HepG2 (cell line): Measurements from ENCODE around the gene NEURL2. TPM values are rescaled to one million over a fixed set of nuclear protein-coding genes. Genes with fewer than 3 reads are reported as not detected.

Experiments
- FOXK1 ChIP-seq: sonication (generic); formaldehyde crosslinking; IDR thresholded peaks from 2 replicates; pipeline ENCODE4 v1.4.0; 2020; ENCODE audit warnings: low read depth, missing genetic modification reagents, borderline replicate concordance
- PAF1 ChIP-seq: IDR thresholded peaks from 2 replicates; pipeline ENCODE4 v1.6.1; 2016; ENCODE audit warnings: missing genetic modification reagents, missing compliant biosample characterization
- RAD21 ChIP-seq: fragments of 450-650 bp; formaldehyde crosslinking; IDR thresholded peaks from 2 replicates; pipeline ENCODE4 v1.5.0; 2020; ENCODE audit warnings: mild to moderate bottlenecking
- SPEN ChIP-seq: sonication (generic); formaldehyde crosslinking; IDR thresholded peaks from 2 replicates; pipeline ENCODE4 v1.5.1; 2020; ENCODE audit warnings: low read depth, mild to moderate bottlenecking, missing genetic modification reagents
- SSRP1 ChIP-seq: IDR thresholded peaks from 2 replicates; pipeline ENCODE4 v1.6.1; 2016; ENCODE audit warnings: control low read depth
- WIZ ChIP-seq: sonication (generic); formaldehyde crosslinking; IDR thresholded peaks from 2 replicates; pipeline ENCODE4 v1.5.1; 2020; ENCODE audit warnings: mild to moderate bottlenecking, missing genetic modification reagents
- ZBTB7A ChIP-seq: sonication (generic); formaldehyde crosslinking; IDR thresholded peaks from 2 replicates; pipeline ENCODE4 v1.8.0; 2022; ENCODE audit warnings: mild to moderate bottlenecking, missing genetic modification reagents
- ZNF34 ChIP-seq: sonication (generic); formaldehyde crosslinking; IDR thresholded peaks from 2 replicates; pipeline ENCODE4 v1.4.0; 2020; ENCODE audit warnings: mild to moderate bottlenecking, missing genetic modification reagents, borderline replicate concordance
- ZNF350 ChIP-seq: sonication (generic); formaldehyde crosslinking; IDR thresholded peaks from 2 replicates; pipeline ENCODE4 v1.4.0; 2020; ENCODE audit warnings: mild to moderate bottlenecking, low read depth, missing genetic modification reagents, borderline replicate concordance
- ZNF501 ChIP-seq: sonication (generic); formaldehyde crosslinking; IDR thresholded peaks from 2 replicates; pipeline ENCODE4 v1.5.1; 2020; ENCODE audit warnings: mild to moderate bottlenecking, moderate library complexity, missing genetic modification reagents
- ZNF776 ChIP-seq: sonication (generic); formaldehyde crosslinking; IDR thresholded peaks from 2 replicates; pipeline ENCODE4 v1.4.0; 2020; ENCODE audit warnings: mild to moderate bottlenecking, missing genetic modification reagents
- polyA plus RNA-seq, 8 experiments: library from polyadenylated mRNA; depleted of rRNA in 3 of 8; stranded (reverse) in 7 of 8; unstranded in 1 of 8; fragments of >200 nt; fragmentation: Illumina TruSeq in 4 of 8; extraction: Trizol in 4 of 8; gene quantifications; 2 replicates each; pipeline versions ENCODE4 v1.2.1 to v1.2.3, GENCODE V29; 2011 to 2016; ENCODE audit warnings: low read depth in 4 of 8, missing spikeins in 1 of 8, mixed read lengths in 1 of 8; ENCODE audit not compliant: insufficient read depth in 1 of 8
- total RNA-seq, 5 experiments: library from RNA; depleted of rRNA; stranded (reverse); fragments of >200 nt; fragmentation: Illumina TruSeq; extraction: Trizol; gene quantifications; 2 replicates each; pipeline ENCODE4 v1.2.3, GENCODE V29; 2016; ENCODE audit warnings: low read depth in 1 of 5
- TF ChIP-seq, protein P1 (sequence below): IDR thresholded peaks from 2 replicates; pipeline ENCODE4 v1.6.1; 2012; ENCODE audit warnings: low read length, improper control_type of control experiment
- TF ChIP-seq, protein P2 (sequence below): IDR thresholded peaks from 2 replicates; pipeline ENCODE4 v1.6.1; 2016; ENCODE audit warnings: mild to moderate bottlenecking, missing biosample characterization, missing genetic modification reagents
- TF ChIP-seq, protein P3 (sequence below): sonication (generic); formaldehyde crosslinking; IDR thresholded peaks from 2 replicates; pipeline ENCODE4 v1.5.0; 2020; ENCODE audit warnings: missing genetic modification reagents
- TF ChIP-seq, protein P4 (sequence below): sonication (generic); formaldehyde crosslinking; IDR thresholded peaks from 2 replicates; pipeline ENCODE4 v1.5.1; 2020; ENCODE audit warnings: mild to moderate bottlenecking, missing genetic modification reagents, moderate library complexity
- TF ChIP-seq, protein P5 (sequence below): sonication (generic); formaldehyde crosslinking; IDR thresholded peaks from 2 replicates; pipeline ENCODE4 v1.4.0; 2020; ENCODE audit warnings: missing genetic modification reagents, low read depth, mild to moderate bottlenecking, borderline replicate concordance
- TF ChIP-seq, protein P6 (sequence below): sonication (generic); formaldehyde crosslinking; IDR thresholded peaks from 2 replicates; pipeline ENCODE4 v1.4.0; 2020; ENCODE audit warnings: missing genetic modification reagents

NEURL2 gene
- total and polyA plus RNA-seq, 2 of the 13 experiments (the other 11 are each of a cell fraction or from before 2014, with no cell fraction given): 7.2 to 9.7 TPM

DNA sequence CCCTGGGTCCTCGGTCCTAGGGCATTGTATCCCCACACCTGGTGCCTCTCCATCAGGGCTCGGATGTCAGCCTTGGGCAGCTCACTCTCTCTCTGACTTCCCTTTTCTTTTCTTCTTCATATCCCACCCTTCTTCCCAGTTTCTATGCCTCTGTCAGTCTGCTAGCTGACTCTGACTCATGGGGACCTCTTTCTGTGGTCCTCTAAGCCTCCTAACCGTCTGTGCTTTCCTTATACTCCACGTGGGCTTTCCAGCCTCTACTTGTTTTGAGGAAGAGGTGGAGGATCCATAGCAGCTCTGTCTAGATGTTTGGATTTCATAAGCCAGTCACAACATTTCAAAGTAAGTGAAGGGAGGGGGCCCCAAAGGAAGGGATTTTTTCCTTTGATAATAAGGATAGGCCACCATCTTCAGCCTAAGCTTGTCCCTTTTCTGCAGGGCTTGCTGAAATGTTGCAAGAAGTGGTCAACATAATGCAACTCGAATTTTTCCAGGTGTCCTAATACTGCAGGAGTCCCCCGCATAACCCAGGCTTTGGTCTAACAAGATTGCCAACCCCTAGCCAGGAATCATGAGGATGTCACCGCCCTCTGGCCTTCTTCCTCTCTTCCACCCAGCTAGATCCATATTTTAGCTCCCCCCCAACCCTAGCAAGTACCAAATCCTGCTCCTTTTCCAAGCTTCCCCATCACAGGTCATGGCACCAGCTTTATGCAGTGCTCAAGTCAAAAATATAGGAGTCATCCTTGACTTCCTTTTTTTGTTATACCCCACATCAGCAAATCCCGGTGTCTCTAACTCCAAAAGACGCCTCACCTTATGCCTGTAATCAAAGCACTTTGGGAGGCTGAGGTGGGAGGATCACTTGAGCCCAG is 29.7 kb upstream of the NEURL2 start (continued):
- TF ChIP-seq, protein P1, sequence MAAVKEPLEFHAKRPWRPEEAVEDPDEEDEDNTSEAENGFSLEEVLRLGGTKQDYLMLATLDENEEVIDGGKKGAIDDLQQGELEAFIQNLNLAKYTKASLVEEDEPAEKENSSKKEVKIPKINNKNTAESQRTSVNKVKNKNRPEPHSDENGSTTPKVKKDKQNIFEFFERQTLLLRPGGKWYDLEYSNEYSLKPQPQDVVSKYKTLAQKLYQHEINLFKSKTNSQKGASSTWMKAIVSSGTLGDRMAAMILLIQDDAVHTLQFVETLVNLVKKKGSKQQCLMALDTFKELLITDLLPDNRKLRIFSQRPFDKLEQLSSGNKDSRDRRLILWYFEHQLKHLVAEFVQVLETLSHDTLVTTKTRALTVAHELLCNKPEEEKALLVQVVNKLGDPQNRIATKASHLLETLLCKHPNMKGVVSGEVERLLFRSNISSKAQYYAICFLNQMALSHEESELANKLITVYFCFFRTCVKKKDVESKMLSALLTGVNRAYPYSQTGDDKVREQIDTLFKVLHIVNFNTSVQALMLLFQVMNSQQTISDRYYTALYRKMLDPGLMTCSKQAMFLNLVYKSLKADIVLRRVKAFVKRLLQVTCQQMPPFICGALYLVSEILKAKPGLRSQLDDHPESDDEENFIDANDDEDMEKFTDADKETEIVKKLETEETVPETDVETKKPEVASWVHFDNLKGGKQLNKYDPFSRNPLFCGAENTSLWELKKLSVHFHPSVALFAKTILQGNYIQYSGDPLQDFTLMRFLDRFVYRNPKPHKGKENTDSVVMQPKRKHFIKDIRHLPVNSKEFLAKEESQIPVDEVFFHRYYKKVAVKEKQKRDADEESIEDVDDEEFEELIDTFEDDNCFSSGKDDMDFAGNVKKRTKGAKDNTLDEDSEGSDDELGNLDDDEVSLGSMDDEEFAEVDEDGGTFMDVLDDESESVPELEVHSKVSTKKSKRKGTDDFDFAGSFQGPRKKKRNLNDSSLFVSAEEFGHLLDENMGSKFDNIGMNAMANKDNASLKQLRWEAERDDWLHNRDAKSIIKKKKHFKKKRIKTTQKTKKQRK: no peak
- TF ChIP-seq ZNF776 (CRISPR knock-in tag) (no peak), ZBTB7A (CRISPR knock-in tag) (no peak), ZNF501 (CRISPR knock-in tag) (peak; percentile 53; the same call in 1 of the 2 replicates), RAD21 (CRISPR knock-in tag) (no peak), FOXK1 (CRISPR knock-in tag) (peak; percentile 34; the same call in 1 of the 2 replicates), SSRP1 (CRISPR knock-in tag) (no peak), PAF1 (CRISPR knock-in tag) (no peak), WIZ (CRISPR knock-in tag) (no peak), ZNF34 (no peak), ZNF350 (CRISPR knock-in tag) (no peak), SPEN (peak; percentile 70; the same call in 1 of the 2 replicates)
- TF ChIP-seq, protein P2, sequence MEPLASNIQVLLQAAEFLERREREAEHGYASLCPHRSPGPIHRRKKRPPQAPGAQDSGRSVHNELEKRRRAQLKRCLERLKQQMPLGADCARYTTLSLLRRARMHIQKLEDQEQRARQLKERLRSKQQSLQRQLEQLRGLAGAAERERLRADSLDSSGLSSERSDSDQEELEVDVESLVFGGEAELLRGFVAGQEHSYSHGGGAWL (CRISPR knock-in tag): no peak
- TF ChIP-seq, protein P3, sequence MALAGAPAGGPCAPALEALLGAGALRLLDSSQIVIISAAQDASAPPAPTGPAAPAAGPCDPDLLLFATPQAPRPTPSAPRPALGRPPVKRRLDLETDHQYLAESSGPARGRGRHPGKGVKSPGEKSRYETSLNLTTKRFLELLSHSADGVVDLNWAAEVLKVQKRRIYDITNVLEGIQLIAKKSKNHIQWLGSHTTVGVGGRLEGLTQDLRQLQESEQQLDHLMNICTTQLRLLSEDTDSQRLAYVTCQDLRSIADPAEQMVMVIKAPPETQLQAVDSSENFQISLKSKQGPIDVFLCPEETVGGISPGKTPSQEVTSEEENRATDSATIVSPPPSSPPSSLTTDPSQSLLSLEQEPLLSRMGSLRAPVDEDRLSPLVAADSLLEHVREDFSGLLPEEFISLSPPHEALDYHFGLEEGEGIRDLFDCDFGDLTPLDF: peak; percentile 50; the same call in 1 of the 2 replicates
- TF ChIP-seq, protein P4, sequence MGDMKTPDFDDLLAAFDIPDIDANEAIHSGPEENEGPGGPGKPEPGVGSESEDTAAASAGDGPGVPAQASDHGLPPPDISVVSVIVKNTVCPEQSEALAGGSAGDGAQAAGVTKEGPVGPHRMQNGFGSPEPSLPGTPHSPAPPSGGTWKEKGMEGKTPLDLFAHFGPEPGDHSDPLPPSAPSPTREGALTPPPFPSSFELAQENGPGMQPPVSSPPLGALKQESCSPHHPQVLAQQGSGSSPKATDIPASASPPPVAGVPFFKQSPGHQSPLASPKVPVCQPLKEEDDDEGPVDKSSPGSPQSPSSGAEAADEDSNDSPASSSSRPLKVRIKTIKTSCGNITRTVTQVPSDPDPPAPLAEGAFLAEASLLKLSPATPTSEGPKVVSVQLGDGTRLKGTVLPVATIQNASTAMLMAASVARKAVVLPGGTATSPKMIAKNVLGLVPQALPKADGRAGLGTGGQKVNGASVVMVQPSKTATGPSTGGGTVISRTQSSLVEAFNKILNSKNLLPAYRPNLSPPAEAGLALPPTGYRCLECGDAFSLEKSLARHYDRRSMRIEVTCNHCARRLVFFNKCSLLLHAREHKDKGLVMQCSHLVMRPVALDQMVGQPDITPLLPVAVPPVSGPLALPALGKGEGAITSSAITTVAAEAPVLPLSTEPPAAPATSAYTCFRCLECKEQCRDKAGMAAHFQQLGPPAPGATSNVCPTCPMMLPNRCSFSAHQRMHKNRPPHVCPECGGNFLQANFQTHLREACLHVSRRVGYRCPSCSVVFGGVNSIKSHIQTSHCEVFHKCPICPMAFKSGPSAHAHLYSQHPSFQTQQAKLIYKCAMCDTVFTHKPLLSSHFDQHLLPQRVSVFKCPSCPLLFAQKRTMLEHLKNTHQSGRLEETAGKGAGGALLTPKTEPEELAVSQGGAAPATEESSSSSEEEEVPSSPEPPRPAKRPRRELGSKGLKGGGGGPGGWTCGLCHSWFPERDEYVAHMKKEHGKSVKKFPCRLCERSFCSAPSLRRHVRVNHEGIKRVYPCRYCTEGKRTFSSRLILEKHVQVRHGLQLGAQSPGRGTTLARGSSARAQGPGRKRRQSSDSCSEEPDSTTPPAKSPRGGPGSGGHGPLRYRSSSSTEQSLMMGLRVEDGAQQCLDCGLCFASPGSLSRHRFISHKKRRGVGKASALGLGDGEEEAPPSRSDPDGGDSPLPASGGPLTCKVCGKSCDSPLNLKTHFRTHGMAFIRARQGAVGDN (CRISPR knock-in tag): no peak
- TF ChIP-seq, protein P5, sequence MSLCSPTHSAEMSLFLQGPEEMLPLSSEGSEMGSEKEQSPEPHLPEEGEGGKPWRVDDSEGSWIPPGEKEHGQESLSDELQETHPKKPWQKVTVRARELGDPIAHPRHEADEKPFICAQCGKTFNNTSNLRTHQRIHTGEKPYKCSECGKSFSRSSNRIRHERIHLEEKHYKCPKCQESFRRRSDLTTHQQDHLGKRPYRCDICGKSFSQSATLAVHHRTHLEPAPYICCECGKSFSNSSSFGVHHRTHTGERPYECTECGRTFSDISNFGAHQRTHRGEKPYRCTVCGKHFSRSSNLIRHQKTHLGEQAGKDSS (CRISPR knock-in tag): 0 out of 2 replicates have a peak, but pooled peaks have one; percentile 23
- TF ChIP-seq, protein P6, sequence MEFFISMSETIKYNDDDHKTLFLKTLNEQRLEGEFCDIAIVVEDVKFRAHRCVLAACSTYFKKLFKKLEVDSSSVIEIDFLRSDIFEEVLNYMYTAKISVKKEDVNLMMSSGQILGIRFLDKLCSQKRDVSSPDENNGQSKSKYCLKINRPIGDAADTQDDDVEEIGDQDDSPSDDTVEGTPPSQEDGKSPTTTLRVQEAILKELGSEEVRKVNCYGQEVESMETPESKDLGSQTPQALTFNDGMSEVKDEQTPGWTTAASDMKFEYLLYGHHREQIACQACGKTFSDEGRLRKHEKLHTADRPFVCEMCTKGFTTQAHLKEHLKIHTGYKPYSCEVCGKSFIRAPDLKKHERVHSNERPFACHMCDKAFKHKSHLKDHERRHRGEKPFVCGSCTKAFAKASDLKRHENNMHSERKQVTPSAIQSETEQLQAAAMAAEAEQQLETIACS (CRISPR knock-in tag): 0 out of 2 replicates have a peak, but pooled peaks have one; percentile 28
